Measurements from ENCODE around the gene NSUN4.

The NSUN4 gene

DNA sequence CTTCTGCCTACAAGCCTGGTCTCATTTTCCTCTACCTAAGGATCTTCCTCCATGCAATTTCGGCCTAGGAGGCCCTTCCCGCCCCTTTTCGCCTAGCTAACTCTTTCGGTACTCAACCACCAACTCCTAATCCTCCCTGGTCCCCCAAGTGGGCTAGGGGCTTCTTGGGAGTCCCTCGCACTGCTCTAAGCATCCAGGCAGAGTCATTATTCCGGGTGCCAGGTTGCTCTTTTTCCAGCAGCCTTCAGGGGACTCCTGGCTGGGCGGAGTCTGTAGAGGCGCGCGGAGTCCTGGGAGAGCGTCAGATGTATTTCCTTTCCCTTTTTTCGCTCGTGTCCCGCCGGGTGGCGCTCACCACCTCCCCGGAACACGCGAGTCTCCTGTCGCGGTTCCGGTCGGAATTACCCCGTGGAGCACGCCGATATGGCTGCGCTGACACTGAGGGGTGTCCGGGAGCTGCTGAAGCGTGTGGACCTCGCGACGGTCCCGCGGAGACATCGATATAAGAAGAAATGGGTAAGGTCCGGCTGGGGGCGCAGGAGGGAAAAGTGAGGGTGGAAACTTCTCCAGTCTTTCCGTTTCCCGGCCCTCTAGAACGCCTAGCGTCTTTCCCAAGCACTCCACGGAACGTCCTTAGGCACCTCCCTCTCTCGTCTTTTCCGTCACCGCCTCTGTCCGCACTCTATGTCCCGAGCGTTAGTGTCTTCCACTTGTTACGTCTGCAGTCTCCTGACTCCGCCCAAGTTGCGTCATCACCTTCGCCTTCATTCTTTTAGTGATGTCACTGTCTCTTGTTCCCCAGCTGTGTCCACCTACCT lies at the start of gene NSUN4:
TSS of gene NSUN4 (plus strand) at position 404 of the 818 bp plus-strand sequence. CDS start at position 424, 20 bp downstream.
- TF ChIP-seq, protein P1, sequence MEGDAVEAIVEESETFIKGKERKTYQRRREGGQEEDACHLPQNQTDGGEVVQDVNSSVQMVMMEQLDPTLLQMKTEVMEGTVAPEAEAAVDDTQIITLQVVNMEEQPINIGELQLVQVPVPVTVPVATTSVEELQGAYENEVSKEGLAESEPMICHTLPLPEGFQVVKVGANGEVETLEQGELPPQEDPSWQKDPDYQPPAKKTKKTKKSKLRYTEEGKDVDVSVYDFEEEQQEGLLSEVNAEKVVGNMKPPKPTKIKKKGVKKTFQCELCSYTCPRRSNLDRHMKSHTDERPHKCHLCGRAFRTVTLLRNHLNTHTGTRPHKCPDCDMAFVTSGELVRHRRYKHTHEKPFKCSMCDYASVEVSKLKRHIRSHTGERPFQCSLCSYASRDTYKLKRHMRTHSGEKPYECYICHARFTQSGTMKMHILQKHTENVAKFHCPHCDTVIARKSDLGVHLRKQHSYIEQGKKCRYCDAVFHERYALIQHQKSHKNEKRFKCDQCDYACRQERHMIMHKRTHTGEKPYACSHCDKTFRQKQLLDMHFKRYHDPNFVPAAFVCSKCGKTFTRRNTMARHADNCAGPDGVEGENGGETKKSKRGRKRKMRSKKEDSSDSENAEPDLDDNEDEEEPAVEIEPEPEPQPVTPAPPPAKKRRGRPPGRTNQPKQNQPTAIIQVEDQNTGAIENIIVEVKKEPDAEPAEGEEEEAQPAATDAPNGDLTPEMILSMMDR (conservative IDR thresholded peaks at IDR 0.05; ENCODE audit: control insufficient read depth, insufficient read depth, low read depth, low read length) = peak; percentile 43
- peak; percentile 99 for DNase-seq (ENCODE audit: low read depth)
- H3K4me3 ChIP-seq (ENCODE audit: control insufficient read depth, low read depth, low read length) = peak within 1 kb of the TSS; percentile 74

DNA sequence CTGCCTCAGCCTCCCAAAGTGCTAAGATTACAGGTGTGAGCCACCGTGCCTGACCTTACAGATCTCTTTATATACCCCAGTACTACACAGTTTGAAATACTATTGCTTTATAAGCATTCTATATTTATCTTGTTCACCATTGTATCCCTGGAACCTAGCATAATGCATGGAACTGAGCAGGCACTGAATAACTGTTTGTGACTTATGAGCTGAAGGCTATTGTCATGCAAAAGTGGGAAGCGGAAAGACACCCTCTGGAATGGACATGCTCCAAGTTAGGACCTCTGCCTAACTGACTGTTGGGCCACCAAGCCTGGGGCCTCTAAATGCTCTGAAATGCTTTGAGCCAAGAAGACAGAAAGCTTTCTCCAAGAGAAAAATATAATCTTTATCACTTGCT lies 45.3 kb upstream of the NSUN4 start:
- no peak overlapping the region for H3K4me3 ChIP-seq (ENCODE audit: control insufficient read depth, low read depth, low read length)
- DNase-seq (ENCODE audit: low read depth) = no peak
- TF ChIP-seq, protein P1 (conservative IDR thresholded peaks at IDR 0.05; ENCODE audit: control insufficient read depth, insufficient read depth, low read depth, low read length) = no peak

DNA sequence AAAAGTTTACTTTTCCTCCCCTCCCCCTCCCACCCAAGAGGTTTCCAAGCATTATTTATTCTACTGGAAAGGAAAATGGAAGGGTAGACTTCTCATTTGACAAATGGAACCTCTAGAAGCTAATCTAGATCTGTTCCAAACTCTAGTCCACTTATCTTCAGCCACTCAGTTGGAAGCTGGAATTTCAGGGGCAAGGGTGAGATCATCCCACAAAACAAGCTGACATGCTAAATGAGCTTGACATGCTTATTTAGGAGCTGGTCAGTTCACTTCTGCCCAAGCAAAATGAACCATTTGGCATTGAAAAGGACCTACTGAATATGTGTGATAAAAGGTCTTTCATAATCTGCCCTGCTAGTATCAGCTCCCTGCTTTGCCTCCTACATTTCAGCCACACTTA lies 42.2 kb upstream of the NSUN4 start:
- DNase-seq (ENCODE audit: low read depth) = no peak
- H3K4me3 ChIP-seq (ENCODE audit: control insufficient read depth, low read depth, low read length) = no peak overlapping the region
- TF ChIP-seq, protein P1 (conservative IDR thresholded peaks at IDR 0.05; ENCODE audit: control insufficient read depth, insufficient read depth, low read depth, low read length) = no peak

DNA sequence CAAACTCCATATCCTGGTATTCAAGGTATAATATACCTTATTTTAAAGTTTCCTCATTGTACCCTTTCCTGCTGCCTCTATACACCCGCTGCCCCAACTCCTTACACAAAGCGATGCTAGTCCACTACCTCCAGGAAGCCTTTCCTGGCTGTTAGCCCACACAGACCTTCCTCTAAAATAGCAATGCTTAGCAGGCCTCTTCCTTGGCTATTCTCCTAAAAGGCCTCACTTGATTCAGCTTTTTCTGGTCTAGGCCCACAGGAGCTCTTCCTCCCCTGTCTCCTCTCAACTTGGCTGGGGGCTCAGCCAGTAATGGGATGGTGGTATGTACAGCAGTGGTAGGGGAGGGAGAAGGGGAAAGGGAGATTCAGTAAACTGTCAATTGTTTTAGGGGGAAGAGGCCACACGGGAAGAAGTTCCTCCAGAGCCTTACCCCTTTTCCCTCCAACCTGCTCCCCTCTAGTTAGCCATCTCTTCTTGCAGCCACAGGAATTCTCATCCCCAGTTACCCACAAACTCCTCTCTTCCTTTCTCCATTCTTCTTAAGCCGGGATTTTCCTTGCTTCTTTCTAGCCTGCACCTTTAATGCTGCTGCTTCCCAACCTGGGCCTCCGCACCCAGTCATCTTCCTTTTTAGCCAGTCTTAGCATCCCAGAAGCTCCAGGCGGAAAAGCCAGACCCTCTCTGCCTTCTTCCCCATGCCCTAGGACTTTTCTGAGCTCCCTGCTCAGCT lies 39.8 kb upstream of the NSUN4 start:
- TF ChIP-seq, protein P1 (conservative IDR thresholded peaks at IDR 0.05; ENCODE audit: control insufficient read depth, insufficient read depth, low read depth, low read length) = no peak
- DNase-seq (ENCODE audit: low read depth) = peak; percentile 48
- H3K4me3 ChIP-seq (ENCODE audit: control insufficient read depth, low read depth, low read length) = peak overlapping the region; percentile 97

DNA sequence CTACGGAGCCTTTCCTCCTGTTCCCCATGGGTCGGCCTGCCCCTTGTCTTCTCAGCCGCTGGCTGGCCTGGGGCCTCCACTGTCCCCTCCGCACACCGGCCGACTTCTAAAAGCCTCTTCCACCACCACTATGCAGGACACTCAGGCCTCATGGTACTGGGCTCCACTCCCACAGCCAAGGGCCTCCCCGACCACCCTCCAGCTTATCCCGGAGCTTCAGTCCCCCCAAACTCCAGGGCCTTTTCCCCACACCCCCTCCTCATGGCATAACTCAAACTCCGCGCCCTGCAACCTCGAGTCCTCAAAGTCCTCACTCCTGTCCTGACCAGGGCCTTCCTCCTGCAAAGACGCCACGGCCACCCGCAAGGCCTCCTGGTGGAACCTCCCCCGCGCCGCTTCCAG lies 39.2 kb upstream of the NSUN4 start:
- peak overlapping the region; percentile 97 for H3K4me3 ChIP-seq (ENCODE audit: control insufficient read depth, low read depth, low read length)
- TF ChIP-seq, protein P1 (conservative IDR thresholded peaks at IDR 0.05; ENCODE audit: control insufficient read depth, insufficient read depth, low read depth, low read length) = no peak
- no peak for DNase-seq (ENCODE audit: low read depth)

DNA sequence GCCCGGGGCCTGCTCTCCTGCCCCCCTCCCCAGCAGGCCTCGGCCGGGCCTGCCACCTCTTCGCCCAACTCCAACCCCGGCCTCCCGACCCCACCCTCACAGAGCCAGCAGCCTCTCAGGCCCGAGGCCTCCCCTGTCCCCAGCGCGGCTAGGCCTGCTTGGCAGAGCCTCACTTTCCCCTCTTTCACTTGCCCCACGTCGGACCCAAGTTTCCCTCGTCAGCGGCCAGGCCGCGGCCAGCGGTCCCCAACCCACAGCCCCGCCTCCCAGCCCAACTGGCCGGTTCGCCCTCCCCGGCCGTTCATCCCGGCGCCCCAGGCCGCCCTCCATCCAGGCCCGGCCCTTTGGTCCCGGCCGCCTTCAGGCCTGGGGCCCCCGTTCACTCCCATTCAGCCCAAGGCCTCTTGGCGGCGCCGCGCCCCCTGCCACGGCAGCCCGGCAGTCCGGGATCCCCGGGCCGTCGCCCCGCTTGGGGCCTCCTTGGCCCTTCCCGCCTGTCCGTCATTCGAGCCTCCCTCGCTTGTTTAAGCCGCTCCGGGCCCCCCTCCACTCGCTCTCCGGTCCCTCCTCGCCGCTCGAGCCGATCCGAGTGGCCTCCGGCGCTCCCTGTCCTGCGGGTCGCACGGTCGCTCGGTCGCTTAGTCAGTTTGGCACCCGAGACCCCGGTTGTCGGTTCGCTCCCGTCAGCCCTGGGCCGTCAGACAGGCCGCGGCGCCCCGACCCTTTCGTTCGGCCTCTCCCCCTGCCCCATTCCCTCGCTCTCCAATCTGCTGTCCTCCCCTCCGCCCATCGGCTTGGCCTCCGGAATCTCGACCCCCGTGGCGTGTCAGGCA lies 38.6 kb upstream of the NSUN4 start:
- peak overlapping the region; percentile 97 for H3K4me3 ChIP-seq (ENCODE audit: control insufficient read depth, low read depth, low read length)
- DNase-seq (ENCODE audit: low read depth) = peak; percentile 47
- TF ChIP-seq, protein P1 (conservative IDR thresholded peaks at IDR 0.05; ENCODE audit: control insufficient read depth, insufficient read depth, low read depth, low read length) = no peak

Measured in fibroblast of mammary gland (primary cell).